Activated CD4-positive, alpha-beta T cell treated with anti-CD3 and anti-CD28 coated beads, Interleukin-2, amount 10 ng/mL, durations not matched to agents 24 days and 14 days (primary cell): ENCODE results near the gene OCSTAMP. TPM values are rescaled to one million over a fixed set of nuclear protein-coding genes. Genes with fewer than 3 reads are reported as not detected.

ENCODE experiments used
- DNase-seq: peaks from one replicate; pipeline ENCODE4 v3.0.0; 2022
- H3K27ac Mint-ChIP-seq: one replicate; pipeline ENCODE4 v1.8.0; 2022; ENCODE audit warnings: mild to moderate bottlenecking, mixed read lengths
- H3K27me3 Mint-ChIP-seq: one replicate; pipeline ENCODE4 v1.8.0; 2022; ENCODE audit warnings: mixed read lengths
- H3K36me3 Mint-ChIP-seq: one replicate; pipeline ENCODE4 v1.8.0; 2022; ENCODE audit warnings: low read depth, mild to moderate bottlenecking, mixed read lengths
- H3K4me1 Mint-ChIP-seq: one replicate; pipeline ENCODE4 v1.8.0; 2021; ENCODE audit warnings: mixed read lengths
- H3K4me3 Mint-ChIP-seq: one replicate; pipeline ENCODE4 v1.8.0; 2022; ENCODE audit warnings: mild to moderate bottlenecking, moderate library complexity, mixed read lengths
- H3K9me3 Mint-ChIP-seq: one replicate; pipeline ENCODE4 v1.8.0; 2021; ENCODE audit warnings: mixed read lengths
- intact Hi-C: fragments of 100-400 bp; cut with micrococcal nuclease; formaldehyde crosslinking; loops from one replicate; pipeline ENCODE4 v1.15.1; 2023
- total RNA-seq: library from RNA; stranded (reverse); gene quantifications from 2 replicates; pipeline ENCODE4 v1.2.3, GENCODE V29; 2022

The OCSTAMP gene
- total RNA-seq, 1 donor from 2014 or later = 0.37 TPM

DNA sequence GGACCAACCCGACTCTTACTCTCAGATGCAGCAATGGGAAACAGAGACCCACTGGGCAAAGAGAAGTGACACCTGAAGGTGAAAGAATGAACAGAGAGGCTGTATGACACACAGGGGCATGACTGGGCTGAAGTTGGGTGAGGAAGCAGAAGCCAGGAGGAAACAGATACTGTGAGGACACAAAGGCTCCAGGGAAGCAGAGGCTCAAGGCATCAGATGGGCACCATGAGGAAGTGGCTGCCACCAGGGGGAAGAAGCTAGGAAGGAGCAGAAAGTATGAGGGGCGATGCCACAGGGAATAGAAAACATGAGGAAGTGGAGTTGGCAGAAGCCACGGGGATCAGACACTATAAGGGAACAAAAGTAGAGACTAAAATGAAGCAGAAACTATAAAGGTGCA lies 30.9 kb upstream of the OCSTAMP start:
- Mint-ChIP-seq H3K4me1 (peaks cover 2% of the 10 kb centered on the region), H3K27ac (no peak overlapping the region), H3K9me3 (peaks cover 3% of the 10 kb centered on the region), H3K36me3 (no peaks in the 10 kb centered on the region), H3K27me3 (peaks cover 28% of the 10 kb centered on the region), H3K4me3 (no peak overlapping the region)
- no peak for DNase-seq
- intact Hi-C loops = no loop called here

DNA sequence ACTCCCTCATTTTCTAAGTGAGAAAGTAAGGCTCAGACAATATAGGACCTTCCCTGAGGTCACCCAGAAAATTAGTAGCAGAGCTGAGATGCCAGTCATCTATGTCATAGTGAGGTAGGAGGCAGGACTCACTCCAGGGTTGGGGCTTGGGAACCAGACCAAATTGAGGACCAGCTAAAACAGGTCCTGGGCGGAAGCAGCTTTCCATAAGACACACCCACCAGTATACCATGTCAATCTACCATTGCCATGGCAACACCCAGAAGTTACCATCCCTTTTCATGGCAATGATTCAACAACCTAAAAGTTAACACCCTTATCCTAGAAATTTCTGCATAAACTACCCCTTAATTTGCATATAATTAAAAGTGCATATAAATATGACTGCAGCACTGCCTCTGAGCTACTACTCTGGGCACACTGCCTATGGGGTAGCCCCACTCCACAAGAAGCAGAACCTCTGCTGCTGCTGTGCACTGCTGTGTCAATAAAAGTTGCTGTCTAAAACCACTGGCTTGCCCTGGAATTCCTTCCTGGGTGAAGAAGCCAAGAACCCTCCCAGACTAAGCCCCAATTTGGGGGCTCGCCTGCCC lies 30.3 kb upstream of the OCSTAMP start:
- intact Hi-C loops = no loop called here
- peaks cover 8% of the 10 kb centered on the region for H3K4me1 Mint-ChIP-seq
- peaks cover 3% of the 10 kb centered on the region for H3K9me3 Mint-ChIP-seq
- no peak overlapping the region for H3K4me3 Mint-ChIP-seq
- no peak overlapping the region for H3K27ac Mint-ChIP-seq
- no peaks in the 10 kb centered on the region for H3K36me3 Mint-ChIP-seq
- H3K27me3 Mint-ChIP-seq = peaks cover 28% of the 10 kb centered on the region
- DNase-seq = no peak

GRCh38 chr20:46578745-46579144 lies 28.3 kb upstream of the OCSTAMP start:
- Mint-ChIP-seq H3K27ac (no peak overlapping the region), H3K36me3 (no peaks in the 10 kb centered on the region), H3K4me3 (no peak overlapping the region), H3K9me3 (peaks cover 3% of the 10 kb centered on the region), H3K4me1 (peaks cover 10% of the 10 kb centered on the region), H3K27me3 (peaks cover 27% of the 10 kb centered on the region)
- DNase-seq = no peak
- intact Hi-C loops = no loop called here

GRCh38 chr20:46576774-46577395 lies 26.4 kb upstream of the OCSTAMP start:
- Mint-ChIP-seq H3K36me3 (no peaks in the 10 kb centered on the region), H3K27me3 (peaks cover 30% of the 10 kb centered on the region), H3K4me3 (no peak overlapping the region), H3K27ac (no peak overlapping the region), H3K4me1 (peaks cover 10% of the 10 kb centered on the region), H3K9me3 (peaks cover 3% of the 10 kb centered on the region)
- DNase-seq = no peak
- intact Hi-C loops = no loop called here

- Mint-ChIP-seq H3K27me3 (peaks cover 28% of the 10 kb centered on the region), H3K9me3 (peaks cover 7% of the 10 kb centered on the region), H3K4me1 (peaks cover 10% of the 10 kb centered on the region), H3K4me3 (no peak overlapping the region), H3K27ac (no peak overlapping the region), H3K36me3 (no peaks in the 10 kb centered on the region)
- intact Hi-C loops = no loop called here
- no peak for DNase-seq
Observed at GRCh38 chr20:46575937-46576461, 25.5 kb upstream of the OCSTAMP start.

DNA sequence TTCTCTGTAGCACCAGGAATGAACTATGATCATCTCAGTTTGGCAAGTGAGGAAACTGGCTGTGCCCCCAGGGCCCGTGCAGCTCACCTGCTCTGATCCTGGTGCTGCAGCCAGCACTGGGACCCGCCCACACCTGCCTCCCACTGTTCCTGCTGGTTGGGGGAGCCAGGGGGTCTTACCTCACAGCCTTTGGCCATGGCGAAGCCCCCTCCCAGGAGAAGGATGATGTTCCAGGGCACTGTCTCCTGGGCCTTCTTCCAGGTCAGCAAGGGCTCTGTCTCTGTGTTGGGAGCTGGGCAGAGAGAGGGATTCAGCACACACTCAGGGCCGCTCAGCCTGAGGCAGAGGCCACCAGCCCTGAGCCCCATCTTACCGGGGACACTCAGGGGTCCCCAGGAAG lies 24.9 kb upstream of the OCSTAMP start:
- H3K9me3 Mint-ChIP-seq = peaks cover 7% of the 10 kb centered on the region
- intact Hi-C loops = no loop called here
- peaks cover 10% of the 10 kb centered on the region for H3K4me1 Mint-ChIP-seq
- no peak overlapping the region for H3K27ac Mint-ChIP-seq
- DNase-seq = no peak
- H3K4me3 Mint-ChIP-seq = no peak overlapping the region
- no peaks in the 10 kb centered on the region for H3K36me3 Mint-ChIP-seq
- peaks cover 32% of the 10 kb centered on the region for H3K27me3 Mint-ChIP-seq

DNA sequence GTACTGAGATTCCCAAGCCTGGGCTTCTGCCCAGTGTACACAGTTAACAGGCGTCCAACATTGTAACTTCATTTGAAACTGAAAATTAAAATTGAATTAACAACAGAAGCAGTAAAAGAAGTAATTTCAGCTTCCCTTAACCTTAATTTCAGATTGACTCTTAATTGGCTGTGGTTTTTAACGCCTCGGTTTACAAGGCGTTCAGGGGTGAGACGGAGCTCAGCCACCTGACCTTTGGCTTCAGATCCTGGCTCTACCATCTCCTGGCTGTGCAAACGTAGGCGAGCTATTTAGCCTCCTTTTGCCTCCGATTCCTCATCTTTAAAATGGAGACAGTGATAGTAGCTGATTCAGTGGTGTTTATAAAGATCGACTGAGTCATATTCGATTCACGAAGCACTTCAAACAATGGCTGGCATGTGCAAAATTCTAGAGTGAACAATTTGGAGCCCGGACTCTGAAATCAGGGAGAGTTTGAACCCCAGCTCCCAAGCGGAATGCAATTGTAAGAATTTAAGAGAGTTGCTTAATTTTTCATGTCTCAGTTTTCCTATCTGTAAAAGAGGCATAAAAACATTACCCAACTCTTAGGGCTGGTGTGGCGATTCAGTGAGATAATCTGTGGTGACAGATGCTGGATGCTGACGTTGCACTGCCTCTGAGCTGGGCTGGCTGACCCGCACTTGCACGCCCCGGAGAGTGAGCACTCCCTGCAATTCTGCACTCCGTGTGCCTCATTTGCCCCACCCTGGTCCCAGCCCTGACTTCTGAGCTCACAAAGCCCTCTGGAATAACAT lies 23.5 kb upstream of the OCSTAMP start:
- Mint-ChIP-seq H3K9me3 (peaks cover 4% of the 10 kb centered on the region), H3K4me1 (peaks cover 8% of the 10 kb centered on the region), H3K27ac (no peak overlapping the region), H3K27me3 (peaks cover 31% of the 10 kb centered on the region), H3K36me3 (no peaks in the 10 kb centered on the region), H3K4me3 (no peak overlapping the region)
- intact Hi-C loops = no loop called here
- DNase-seq = no peak

GRCh38 chr20:46573234-46573633 lies 22.8 kb upstream of the OCSTAMP start:
- H3K4me1 Mint-ChIP-seq = peaks cover 8% of the 10 kb centered on the region
- intact Hi-C loops = no loop called here

GRCh38 chr20:46572790-46573189 lies 22.3 kb upstream of the OCSTAMP start:
- DNase-seq = no peak
- Mint-ChIP-seq H3K27me3 (peaks cover 36% of the 10 kb centered on the region), H3K36me3 (no peaks in the 10 kb centered on the region), H3K27ac (no peak overlapping the region), H3K4me1 (peaks cover 8% of the 10 kb centered on the region), H3K9me3 (peaks cover 4% of the 10 kb centered on the region), H3K4me3 (no peak overlapping the region)
- intact Hi-C loops = no loop called here

More at GRCh38 chr20:46573234-46573633, 22.8 kb upstream of the OCSTAMP start:
- Mint-ChIP-seq H3K27ac (no peak overlapping the region), H3K27me3 (peaks cover 36% of the 10 kb centered on the region), H3K36me3 (no peaks in the 10 kb centered on the region), H3K9me3 (peaks cover 4% of the 10 kb centered on the region), H3K4me3 (no peak overlapping the region)
- no peak for DNase-seq

DNA sequence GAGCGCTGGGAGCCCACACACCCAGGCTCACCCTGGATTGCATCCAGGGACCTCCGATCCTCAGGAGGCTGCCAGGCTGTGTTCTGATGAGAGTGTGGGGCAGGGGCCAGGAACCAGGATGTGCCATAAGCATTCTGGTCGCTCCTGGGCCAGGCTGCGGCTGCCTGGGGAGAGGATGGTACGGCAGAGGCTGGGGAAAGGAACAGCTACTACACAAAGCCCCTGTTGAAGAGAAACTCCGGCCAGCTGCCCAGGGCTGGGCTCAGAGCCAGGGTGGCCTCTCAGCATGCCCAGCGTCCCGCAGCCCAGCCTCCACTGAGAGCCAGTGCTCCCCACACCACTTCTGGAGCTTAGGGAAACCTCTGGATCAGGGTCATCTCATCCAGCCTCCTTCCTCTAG lies 21.7 kb upstream of the OCSTAMP start:
- intact Hi-C loops = no loop called here
- Mint-ChIP-seq H3K9me3 (peaks cover 4% of the 10 kb centered on the region), H3K4me1 (peaks cover 12% of the 10 kb centered on the region), H3K4me3 (no peak overlapping the region), H3K36me3 (no peaks in the 10 kb centered on the region), H3K27ac (no peak overlapping the region), H3K27me3 (peaks cover 40% of the 10 kb centered on the region)
- no peak for DNase-seq

- Mint-ChIP-seq H3K4me1 (peaks cover 12% of the 10 kb centered on the region), H3K27me3 (peaks cover 41% of the 10 kb centered on the region)
Observed at GRCh38 chr20:46571418-46571817, 21.0 kb upstream of the OCSTAMP start.

DNA sequence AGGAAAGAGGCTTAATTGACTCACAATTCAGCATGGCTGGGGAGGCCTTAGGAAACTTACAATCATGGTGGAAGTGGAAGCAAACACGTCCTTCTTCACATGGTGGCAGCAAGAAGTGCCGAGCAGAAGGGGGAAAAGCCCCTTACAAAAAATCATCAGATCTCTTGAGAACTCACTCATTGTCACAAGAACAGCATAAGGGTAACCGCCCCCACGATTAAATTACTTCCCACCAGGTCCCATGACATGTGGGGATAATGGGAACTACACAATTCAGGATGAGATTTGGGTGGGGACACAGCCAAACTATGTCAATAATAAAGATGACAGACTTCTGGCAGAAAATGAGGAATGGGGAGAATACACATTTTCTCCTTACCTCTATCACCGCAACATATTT lies 20.5 kb upstream of the OCSTAMP start:
- H3K36me3 Mint-ChIP-seq = no peaks in the 10 kb centered on the region
- no peak overlapping the region for H3K27ac Mint-ChIP-seq
- H3K27me3 Mint-ChIP-seq = peaks cover 44% of the 10 kb centered on the region
- peaks cover 4% of the 10 kb centered on the region for H3K9me3 Mint-ChIP-seq
- H3K4me1 Mint-ChIP-seq = peaks cover 8% of the 10 kb centered on the region
- H3K4me3 Mint-ChIP-seq = no peak overlapping the region
- intact Hi-C loops = no loop called here
- DNase-seq = no peak

More at GRCh38 chr20:46571418-46571817, 21.0 kb upstream of the OCSTAMP start:
- intact Hi-C loops = no loop called here
- Mint-ChIP-seq H3K9me3 (peaks cover 4% of the 10 kb centered on the region), H3K4me3 (no peak overlapping the region), H3K27ac (no peak overlapping the region), H3K36me3 (no peaks in the 10 kb centered on the region)
- DNase-seq = no peak

- peaks cover 44% of the 10 kb centered on the region for H3K27me3 Mint-ChIP-seq
Observed at GRCh38 chr20:46569961-46570360, 19.5 kb upstream of the OCSTAMP start.

DNA sequence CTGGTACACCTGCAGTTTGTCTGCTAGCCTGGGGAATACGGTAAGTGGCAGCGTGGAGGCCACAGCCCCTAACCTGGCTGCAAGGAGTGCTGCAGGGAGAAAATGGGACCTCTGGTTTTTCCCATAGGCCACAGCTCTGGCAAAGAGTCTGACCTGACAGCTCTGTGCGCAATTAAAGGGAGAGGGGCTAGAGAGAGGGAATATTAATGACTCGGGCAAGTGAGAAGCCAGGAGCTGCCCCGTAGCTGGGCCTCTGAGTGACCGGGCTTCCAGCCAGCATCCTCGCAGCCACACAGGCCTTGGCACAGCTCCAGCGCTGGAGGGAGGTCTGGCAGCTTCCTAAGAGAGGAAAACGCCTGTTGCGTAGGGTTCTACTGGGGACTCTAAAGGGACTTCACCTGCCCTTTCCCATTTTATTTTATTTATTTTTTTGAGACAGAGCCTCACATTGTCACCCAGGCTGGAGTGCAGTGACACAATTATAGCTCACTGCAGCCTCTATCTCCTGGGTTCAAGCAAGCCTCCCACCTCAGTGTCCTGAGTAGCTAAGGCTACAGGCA lies 18.2 kb upstream of the OCSTAMP start:
- H3K4me3 Mint-ChIP-seq = no peak overlapping the region

More at GRCh38 chr20:46569961-46570360, 19.5 kb upstream of the OCSTAMP start:
- no peak for DNase-seq
- Mint-ChIP-seq H3K9me3 (peaks cover 4% of the 10 kb centered on the region), H3K4me1 (peaks cover 4% of the 10 kb centered on the region), H3K36me3 (no peaks in the 10 kb centered on the region), H3K27ac (no peak overlapping the region), H3K4me3 (no peak overlapping the region)
- intact Hi-C loops = no loop called here

More for the DNA sequence above, 18.2 kb upstream of the OCSTAMP start:
- peaks cover 35% of the 10 kb centered on the region for H3K27me3 Mint-ChIP-seq
- H3K4me1 Mint-ChIP-seq = peaks cover 4% of the 10 kb centered on the region
- DNase-seq = no peak
- H3K9me3 Mint-ChIP-seq = peaks cover 4% of the 10 kb centered on the region
- intact Hi-C loops = no loop called here
- H3K27ac Mint-ChIP-seq = no peak overlapping the region
- H3K36me3 Mint-ChIP-seq = no peaks in the 10 kb centered on the region
